AML-193 (cell line): ENCODE data around the gene GCKR.

Experiments used
- DNase-seq, 2 experiments: peaks; one replicate each; lab custom pipeline; 2025; lab: John Stamatoyannopoulos, UW

The GCKR gene, protein sequence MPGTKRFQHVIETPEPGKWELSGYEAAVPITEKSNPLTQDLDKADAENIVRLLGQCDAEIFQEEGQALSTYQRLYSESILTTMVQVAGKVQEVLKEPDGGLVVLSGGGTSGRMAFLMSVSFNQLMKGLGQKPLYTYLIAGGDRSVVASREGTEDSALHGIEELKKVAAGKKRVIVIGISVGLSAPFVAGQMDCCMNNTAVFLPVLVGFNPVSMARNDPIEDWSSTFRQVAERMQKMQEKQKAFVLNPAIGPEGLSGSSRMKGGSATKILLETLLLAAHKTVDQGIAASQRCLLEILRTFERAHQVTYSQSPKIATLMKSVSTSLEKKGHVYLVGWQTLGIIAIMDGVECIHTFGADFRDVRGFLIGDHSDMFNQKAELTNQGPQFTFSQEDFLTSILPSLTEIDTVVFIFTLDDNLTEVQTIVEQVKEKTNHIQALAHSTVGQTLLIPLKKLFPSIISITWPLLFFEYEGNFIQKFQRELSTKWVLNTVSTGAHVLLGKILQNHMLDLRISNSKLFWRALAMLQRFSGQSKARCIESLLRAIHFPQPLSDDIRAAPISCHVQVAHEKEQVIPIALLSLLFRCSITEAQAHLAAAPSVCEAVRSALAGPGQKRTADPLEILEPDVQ

DNA sequence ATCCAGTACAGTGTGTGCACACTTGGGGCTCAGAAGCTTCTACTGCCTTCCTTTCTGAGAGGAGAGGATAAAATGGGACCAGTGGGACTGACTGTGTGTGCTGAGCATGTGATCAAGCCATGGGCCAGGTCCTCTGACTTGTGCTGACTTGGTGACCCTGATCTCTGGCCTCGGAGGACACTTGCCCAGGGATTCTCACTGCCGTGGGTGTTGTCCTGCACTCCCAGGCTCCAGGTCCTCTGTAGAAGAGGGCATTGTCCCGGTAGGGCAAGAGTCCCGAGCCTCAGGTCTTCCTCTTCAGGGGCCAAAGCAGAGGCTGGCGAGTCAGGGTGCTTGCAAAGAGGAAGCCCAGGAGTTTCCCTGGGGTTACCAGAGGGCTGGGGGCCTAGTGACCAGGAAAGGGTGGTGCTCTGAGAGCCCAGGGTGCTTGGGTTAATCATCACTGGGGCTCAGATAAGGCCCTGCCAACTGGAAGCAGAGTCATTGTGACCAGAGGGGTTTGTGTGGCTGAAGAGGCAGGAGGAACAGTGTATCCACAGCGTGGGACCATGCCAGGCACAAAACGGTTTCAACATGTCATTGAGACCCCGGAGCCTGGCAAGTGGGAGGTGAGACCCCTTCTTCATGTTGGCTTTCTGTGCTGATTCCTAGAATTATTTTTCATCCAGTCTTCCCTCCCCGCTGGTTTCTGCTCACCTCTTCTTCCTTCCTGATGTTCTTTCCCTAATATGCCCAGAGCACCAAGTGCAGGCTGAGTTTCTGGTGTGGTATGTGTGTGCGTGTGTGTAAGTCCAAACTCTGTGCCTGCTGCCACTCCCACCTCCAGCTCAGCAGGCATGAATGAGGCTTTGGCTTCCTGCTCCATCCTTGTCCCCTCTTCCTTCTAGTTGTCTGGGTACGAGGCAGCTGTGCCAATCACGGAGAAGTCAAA is at the start of gene GCKR:
GCKR (plus strand) TSS at position 483 of the 931 bp plus-strand sequence; CDS start at position 549, 66 bp downstream.
- no peak for DNase-seq

DNA sequence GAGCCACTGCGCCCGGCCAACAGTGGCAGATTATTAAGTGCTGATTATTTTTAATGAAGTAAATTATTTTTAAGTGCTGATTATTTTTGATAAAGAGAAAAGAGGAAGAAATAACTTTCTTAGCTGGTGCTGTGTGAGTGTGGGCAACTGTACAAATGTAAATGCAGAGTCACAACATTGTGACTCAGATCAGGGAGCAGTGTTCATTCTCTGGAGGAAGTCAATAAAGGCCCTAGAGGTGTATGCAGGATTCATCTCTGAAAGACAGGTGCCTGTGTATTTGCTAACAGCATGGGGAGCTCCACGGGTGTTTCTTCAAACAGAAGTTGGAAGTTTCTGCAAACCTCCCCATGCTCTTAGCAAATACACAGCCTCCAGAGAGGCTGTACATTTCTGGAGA is 48.3 kb upstream of the GCKR start:
- DNase-seq = no peak

DNA sequence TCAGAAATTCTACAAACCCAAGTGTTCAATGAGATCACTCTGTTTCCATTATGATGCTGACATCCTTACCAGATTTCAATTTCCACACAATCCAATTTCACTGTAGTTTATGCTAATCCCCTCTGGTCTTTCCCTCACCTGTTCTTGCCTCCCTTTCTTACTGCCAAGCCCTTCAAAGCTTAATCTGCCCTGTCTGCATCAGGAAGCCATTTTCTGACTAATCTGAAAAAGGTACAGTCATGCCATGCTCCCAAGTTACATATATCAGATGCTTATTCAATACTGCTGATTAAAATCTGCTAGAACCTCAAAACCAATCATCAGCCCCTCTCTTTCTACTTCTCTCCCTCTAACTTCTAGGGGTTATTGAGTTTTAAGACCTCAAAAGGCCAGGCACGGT is 45.5 kb upstream of the GCKR start:
- DNase-seq = no peak

DNA sequence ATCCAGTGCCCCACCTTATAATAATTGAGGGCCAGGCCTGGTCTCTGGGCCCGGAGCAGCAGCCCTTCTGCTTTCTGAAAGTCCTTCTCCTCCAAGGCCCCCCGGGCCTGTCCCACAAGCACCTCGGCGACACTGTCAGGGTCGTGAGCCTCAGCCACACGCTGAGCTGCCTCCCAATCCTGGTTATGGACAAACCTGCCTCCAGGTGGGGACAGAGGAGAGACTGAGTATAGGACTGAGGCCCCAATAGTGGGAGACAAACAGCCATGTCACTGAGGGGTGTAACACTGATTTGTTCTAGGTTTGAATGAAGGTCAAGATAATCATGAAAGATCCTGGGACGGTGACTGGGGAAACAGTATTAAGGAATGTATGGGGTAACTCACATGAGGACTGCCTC is 42.7 kb upstream of the GCKR start:
- no peak for DNase-seq

DNA sequence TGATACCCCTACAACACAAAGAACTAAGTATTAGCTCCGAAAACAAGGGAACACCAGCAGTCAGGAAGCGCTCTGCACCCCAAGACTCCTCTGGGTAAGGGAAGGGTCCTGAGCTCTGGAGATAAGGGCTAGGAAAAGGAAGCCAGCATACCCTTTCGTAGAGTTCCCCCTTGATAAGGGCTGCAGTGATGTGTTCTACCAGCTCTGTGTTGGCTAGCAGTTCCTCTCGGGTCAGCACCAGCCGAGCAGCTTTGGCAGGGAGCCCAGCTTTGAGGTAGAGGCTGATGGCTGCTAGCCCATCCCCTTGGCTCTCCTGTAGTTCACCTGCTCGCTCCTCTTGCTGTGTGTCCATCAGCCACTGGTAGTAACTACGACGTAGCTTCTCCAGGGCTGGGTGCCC is 35.5 kb upstream of the GCKR start:
- DNase-seq = no peak

DNA sequence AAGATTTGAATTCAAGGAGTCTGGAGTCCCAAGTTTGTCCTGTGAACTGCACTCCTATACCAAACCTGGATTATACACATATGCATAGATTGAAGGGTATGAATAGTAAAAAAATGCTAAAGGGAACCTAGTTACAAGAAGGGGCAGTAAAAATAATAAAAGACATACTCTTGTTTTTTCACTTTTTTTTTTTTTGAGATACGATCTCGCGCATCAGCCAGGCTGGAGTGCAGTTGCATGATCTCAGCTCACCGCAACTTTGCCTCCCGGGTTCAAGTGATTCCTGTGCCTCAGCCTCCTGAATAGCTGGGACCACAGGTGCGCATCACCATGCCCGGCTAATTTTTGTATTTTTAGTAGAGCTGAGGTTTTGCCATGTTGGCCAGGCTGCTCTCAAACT is 32.2 kb upstream of the GCKR start:
- DNase-seq = no peak

DNA sequence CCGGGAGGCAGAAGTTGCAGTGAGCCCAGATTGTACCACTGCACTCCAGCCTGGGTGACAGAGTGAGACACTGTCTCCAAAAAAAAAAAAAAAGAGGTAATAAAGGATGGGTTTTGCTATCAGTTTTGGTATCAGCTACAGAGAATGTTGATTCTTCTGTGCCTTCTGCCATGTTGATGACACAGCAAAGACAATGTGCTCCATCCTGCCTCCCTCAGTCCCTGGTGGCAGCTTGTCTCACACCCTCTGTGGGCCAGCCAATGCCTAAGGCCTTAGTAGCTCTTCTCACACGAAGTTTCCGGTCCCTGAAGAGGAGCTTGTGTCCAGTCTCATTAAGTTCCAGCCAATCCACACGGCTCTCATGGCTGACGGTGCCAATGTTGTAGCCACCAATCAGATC is 24.7 kb upstream of the GCKR start:
- DNase-seq = no peak

DNA sequence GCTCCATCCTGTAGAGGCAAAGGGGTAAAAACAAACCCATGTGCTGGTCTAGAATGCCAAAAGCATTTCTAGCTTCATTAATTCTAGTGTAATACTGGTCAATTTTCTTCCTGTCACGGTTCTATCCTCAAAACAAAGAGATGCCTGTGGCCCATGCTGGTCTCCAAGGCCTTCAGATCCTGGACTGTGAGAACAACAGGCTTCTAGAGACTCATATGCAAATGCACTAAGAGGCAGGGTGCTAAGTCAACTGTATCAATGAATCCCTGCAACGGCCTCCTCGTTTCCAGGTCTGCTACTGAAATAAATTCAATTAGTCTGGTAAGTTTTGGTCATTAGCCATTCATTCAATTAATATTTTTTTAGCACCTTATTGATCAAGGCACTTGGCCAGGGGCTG is 11.1 kb upstream of the GCKR start:
- no peak for DNase-seq

DNA sequence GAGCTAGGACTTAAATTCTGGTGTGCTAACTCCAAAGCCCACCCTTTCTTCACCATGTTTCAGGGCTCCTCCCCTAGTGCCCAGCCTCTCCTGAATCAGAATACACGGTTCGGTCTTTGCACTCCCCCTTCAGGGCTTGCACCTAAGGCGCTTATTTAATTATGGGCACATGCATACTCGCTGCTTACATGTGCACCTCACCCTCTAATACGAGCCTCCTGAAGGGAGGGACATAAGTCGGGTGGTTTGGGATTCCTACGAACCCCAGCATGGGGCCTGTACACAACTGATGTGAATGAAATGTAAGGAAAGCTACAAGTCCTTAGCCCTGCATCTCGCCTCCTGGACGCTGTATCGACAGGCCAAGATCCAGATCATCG is 7.5 kb upstream of the GCKR start:
- no peak for DNase-seq

DNA sequence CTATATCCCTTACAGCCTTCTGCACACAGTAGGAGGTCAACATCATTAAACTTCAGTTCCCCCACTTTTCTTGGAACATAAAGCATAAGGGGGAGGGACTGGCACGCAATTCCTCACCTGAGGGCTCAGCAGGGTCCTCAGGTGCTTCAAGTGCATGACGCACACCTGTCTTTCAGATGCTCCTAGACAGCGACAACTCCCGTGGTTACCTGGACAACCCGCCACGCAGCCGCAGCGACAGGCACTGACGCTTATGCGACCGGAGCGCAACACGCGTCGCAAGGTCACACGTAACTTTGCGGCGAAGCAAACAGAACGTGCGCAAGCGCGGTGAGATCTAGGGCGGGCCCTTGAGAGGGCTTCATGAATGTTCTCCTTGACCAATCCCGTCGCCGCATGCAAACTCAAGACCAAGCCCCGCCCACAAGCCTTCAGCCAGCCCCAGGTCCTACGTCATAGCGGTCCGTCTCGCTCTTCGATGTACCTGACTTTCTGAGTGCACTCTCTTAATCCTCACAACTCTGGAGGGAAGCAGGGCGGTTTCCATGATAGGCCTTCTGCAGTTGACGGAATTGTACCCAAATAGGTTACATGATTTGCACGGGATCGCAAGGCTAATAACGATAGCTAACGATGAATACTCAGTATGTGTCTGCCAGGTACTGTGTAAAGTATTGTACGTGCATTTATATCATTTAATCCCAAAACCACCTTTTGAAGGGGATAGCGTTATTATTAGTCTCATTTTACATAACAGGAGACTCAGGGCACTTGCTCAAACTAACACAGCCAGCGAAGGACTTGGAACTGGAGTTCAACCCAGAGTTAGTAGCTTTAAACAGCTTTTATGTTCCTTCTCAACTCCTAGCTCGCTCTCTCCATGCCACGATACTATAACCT is 6.9 kb upstream of the GCKR start, which contains the start of gene IFT172:
IFT172 (minus strand) TSS at position 246 of the 900 bp plus-strand sequence; CDS start at position 156, 90 bp downstream.
- no peak for DNase-seq

DNA sequence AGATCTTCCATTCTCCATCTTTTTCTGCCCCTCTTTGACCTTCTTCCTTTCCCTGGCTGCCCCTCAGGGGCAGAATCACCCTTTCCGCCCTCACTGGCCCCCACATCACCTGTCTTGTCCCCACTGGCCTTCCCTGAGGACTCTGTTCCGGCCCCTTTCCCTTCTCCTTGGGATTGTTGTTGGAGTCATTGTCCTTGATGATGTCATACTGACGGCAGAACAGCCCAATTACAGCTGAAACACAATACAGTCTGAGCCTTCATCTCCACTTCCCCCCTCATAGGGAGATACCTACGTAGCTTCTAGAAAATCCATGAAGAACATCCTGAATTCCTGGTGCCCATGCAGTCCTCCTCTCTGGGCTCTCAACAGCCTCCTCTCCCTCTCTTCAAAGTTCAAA is 4.1 kb upstream of the GCKR start:
- no peak for DNase-seq

DNA sequence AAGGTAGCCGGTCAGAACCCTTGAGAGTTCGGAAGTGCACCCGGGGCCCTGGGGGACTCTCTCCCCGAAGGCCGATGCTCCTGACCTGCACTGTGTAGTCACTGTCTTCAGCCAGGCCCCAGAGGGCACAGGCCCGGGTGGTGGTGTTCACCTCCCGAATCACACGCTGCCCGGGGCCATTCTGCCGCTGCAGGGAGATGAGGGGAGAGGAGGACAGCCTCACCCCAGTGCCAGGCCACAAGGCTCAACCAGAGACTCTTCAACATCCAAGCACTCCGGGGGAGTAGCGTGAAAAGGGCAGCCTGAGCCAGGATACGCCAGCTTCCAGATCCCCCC is 2.7 kb upstream of the GCKR start:
- DNase-seq = no peak

DNA sequence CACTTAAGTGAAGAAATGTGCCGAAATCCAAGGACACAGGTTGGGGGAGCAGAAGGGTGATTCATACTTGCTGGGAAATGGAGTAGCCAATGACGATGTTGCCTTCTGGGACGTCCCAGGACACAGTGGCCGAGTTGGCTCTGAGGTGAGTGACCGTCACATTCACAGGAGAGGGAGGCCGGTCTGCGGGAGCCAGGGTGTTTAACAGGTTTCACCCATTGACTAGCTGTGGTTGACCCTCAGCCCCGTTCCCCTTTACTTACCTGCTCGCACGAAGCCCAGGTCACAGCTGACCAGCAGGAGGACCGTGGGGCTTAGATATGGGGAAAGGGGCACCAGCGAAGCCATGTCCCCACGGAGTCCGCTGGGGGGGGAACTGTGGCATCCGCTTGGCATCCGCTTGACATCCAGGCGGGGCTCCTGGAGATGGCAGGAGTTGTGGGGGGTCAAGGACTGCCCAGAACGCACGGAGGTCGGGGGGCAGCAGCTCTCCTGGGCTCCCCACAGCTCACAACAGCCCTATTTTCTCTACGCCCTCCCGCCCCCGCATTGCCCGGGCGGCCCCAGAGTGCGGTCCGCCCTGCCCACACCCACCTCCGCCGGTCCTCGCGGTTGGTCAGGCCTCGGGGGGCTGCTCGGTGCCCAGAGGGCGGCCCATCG is 2.2 kb upstream of the GCKR start:
- no peak for DNase-seq

DNA sequence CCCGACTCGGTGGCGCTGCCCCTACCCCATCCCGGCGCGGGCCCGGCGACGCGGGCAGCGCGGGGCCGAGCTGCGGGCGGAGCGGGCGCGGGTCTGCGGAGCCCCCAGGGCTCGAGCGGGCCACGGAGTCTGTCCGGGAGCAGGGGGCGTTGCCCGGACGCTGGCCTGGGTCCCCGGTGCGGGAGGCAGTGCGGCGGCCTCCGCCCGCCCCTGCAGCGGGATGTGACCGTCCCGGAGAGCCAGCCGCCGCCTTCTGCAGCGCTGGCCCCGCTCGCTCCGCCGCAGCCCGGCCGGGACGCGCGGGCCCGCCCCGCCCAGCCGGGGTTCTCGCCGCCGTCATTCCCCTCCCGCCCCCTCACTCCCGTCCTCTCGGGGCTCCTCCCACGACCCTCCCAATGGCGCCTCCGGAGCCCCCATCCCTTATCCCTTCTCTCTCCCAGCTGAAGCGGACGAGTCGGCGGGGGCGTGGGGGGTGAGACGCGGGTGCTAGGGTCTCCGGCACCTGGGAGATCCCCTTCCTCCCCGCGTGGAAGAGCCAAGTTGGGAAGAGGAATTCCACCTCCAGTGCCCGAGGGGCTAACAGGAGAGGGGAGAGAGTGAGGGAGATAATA is 1.6 kb upstream of the GCKR start, which contains the start of gene FNDC4:
FNDC4 (minus strand) TSS at position 257 of the 611 bp plus-strand sequence. CDS start 521 bp downstream, outside the sequence.
- no peak for DNase-seq

DNA sequence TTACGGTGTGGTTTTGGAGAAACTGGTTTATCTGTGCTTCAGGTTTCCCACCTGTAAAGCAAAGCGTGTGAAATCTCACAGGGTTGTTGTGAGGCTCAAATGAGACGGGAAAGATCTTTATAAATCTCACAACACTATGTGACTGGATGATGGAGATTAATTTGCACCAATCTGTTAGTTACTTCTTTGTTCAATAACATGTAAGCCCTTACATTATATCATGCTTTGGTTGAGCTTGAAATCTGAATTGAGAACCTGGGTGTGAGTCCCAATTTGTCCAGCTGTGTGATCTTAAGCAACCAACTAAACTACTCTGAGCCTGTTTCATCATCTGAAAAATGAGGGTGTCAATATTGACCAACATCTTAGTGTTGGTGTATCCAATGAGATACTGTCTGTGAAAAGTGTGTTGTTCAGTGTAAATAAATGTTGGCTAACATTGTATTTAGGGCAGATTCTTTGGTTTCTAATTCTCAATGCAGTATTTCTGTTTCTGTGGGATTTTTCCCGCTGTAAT is 741 bp upstream of the GCKR start:
- DNase-seq = no peak

DNA sequence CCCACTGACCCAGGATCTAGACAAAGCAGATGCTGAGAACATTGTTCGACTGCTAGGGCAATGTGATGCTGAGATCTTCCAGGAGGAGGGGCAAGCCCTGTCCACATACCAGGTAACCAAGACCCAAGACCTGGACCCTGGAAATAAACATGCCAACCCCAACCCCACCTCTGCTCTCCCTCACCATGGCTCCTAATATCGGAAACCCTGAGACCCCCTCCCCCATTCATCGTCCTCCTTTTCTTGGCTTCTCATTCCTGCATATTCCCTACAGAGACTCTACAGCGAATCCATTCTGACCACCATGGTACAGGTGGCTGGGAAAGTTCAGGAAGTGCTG is 619 bp downstream of the GCKR start:
- no peak for DNase-seq

DNA sequence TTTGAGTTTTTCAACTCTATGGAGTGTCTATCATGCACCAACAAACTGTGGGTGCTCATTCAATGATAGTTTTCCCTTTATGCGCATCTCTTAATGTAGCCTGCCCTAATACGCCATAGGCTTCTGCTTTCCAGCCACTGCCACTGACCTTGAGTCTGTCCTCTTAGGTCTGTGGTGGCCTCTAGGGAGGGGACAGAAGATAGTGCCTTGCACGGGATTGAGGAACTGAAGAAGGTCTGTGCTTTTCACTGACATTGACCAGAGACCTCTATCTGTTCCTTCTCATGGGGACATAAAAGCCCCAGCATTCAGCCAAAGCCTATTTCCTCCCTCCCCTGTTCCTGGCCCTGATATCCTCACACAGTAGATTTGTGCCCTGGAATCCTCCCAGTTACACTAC is 2.3 kb downstream of the GCKR start:
- DNase-seq = no peak

DNA sequence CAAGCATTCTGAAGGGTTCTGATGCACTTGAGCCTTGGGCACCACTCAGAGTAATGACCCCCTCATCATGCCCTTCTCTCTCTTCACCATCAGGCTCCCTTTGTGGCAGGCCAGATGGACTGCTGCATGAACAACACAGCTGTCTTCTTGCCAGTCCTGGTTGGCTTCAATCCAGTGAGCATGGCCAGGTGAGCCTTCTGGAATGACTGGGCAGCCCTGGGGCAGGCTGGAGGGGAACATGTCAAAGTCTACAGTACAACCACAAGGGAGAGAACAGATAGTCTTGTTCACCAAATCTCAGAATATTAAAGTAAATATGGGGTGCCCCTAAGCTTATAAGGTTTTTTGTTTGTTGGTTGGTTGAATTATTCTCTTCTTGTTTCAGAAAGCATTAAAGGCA is 4.4 kb downstream of the GCKR start:
- no peak for DNase-seq

DNA sequence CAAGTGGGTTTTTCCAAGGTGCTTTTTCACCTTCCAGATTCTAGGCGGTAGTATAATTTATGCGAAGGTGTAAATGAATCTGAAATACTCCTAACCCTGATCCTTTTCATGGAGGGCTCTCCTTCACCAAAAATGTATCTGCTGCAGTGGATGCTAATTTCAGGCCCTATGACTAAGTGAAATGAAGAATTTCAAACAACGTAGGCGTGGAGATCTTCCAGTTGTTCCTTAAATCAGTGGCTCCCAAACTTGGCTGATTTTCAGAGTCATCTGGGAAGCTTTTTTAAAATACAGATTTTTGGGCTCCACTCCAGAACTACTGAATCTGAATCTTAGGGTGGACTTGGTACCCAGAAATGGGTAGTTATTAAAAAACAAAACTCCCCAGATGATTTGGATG is 5.5 kb downstream of the GCKR start:
- DNase-seq = no peak

DNA sequence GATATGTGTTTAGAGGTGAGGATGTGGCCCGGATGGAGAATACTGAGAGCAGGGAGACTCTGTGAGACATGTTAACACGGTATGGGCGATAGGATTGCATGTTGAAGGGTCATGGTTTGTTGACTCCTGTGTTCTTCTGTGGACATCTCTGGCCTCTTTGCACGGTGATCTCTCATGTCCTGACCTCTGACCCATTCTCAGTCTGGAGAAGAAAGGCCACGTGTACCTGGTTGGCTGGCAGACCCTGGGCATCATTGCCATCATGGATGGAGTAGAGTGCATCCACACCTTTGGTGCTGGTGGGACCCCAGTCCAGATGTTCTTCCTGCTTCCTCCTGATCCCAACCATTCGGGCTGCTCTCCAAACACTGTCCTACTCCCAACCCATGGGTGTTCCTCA is 9.9 kb downstream of the GCKR start:
- DNase-seq = no peak
